OCI-LY1 (cell line): ENCODE results near the gene TCIRG1.
A peak's percentile ranks its signal among the peaks of the same experiment; 100 is the strongest.

Experiments used
- H2AFZ ChIP-seq: fragments of 200-600 bp; sonication (generic), shearing (Covaris generic); 2 replicates; pipeline ENCODE4 v1.6.0; 2014; ENCODE audit warnings: antibody characterized with exemption, mild to moderate bottlenecking, low read length
- H3F3A ChIP-seq: fragments of 200-600 bp; sonication (generic), shearing (Covaris generic); 2 replicates; pipeline ENCODE4 v1.6.0; 2014; ENCODE audit warnings: mild to moderate bottlenecking, antibody characterized with exemption, low read length, moderate library complexity; ENCODE audit not compliant: insufficient read depth
- H3K27ac ChIP-seq: fragments of 200-600 bp; sonication (generic); 2 replicates; pipeline ENCODE4 v1.5.1; 2014; ENCODE audit warnings: low read length, mixed run types, mild to moderate bottlenecking, low read depth; ENCODE audit not compliant: poor library complexity, severe bottlenecking
- H3K27me3 ChIP-seq: fragments of 200-600 bp; sonication (generic); 2 replicates; pipeline ENCODE4 v1.6.0; 2014; ENCODE audit warnings: antibody characterized with exemption, mild to moderate bottlenecking, low read length, moderate library complexity; ENCODE audit not compliant: insufficient read depth
- H3K36me3 ChIP-seq: fragments of 200-600 bp; sonication (generic); 2 replicates; pipeline ENCODE4 v1.6.1; 2014; ENCODE audit warnings: mild to moderate bottlenecking, antibody characterized with exemption, low read length, moderate library complexity, mixed read lengths; ENCODE audit not compliant: insufficient read depth
- H3K4me1 ChIP-seq: fragments of 200-600 bp; sonication (generic); 2 replicates; pipeline ENCODE4 v1.5.1; 2014; ENCODE audit warnings: mild to moderate bottlenecking, low read length, moderate library complexity; ENCODE audit not compliant: insufficient read depth, severe bottlenecking
- H3K4me2 ChIP-seq: fragments of 200-600 bp; sonication (generic), shearing (Covaris generic); 2 replicates; pipeline ENCODE4 v1.6.1; 2014; ENCODE audit warnings: low read length
- H3K4me3 ChIP-seq: fragments of 200-600 bp; sonication (generic); 2 replicates; pipeline ENCODE4 v1.5.1; 2014; ENCODE audit warnings: low read length, low read depth, mild to moderate bottlenecking, mixed read lengths; ENCODE audit not compliant: poor library complexity, severe bottlenecking
- H3K79me2 ChIP-seq: fragments of 200-600 bp; shearing (Covaris generic); 2 replicates; pipeline ENCODE4 v1.6.1; 2016; ENCODE audit warnings: mixed run types, low read length, mixed read lengths; ENCODE audit not compliant: insufficient read depth
- H3K9ac ChIP-seq: fragments of 200-600 bp; sonication (generic), shearing (Covaris generic); 2 replicates; pipeline ENCODE4 v1.6.1; 2014; ENCODE audit warnings: mild to moderate bottlenecking, low read length, mixed read lengths
- H3K9me2 ChIP-seq: fragments of 200-600 bp; sonication (generic), shearing (Covaris generic); 2 replicates; pipeline ENCODE4 v1.6.1; 2014; ENCODE audit warnings: low read depth, mild to moderate bottlenecking, low read length, mixed read lengths
- H3K9me3 ChIP-seq: fragments of 200-600 bp; shearing (Covaris generic); 2 replicates; pipeline ENCODE4 v1.6.1; 2014; ENCODE audit warnings: low read length, mixed read lengths
- H4K20me1 ChIP-seq: fragments of 200-600 bp; sonication (generic), shearing (Covaris generic); 2 replicates; pipeline ENCODE4 v1.6.0; 2016; ENCODE audit warnings: mild to moderate bottlenecking, low read length; ENCODE audit not compliant: insufficient read depth
- EZH2 ChIP-seq: fragments of 200-600 bp; sonication (generic), shearing (Covaris generic); IDR thresholded peaks from 2 replicates; pipeline ENCODE4 v1.8.0; 2017; ENCODE audit warnings: borderline replicate concordance, mixed run types, mild to moderate bottlenecking, antibody characterized with exemption, low read length, moderate library complexity, mixed read lengths
- TF ChIP-seq, protein P1 (sequence below): fragments of 200-600 bp; sonication (generic), shearing (Covaris generic); IDR thresholded peaks from 2 replicates; pipeline ENCODE4 v1.5.1; 2017; ENCODE audit warnings: mild to moderate bottlenecking, antibody characterized with exemption, low read length, moderate library complexity, mixed read lengths

TCIRG1 gene

DNA sequence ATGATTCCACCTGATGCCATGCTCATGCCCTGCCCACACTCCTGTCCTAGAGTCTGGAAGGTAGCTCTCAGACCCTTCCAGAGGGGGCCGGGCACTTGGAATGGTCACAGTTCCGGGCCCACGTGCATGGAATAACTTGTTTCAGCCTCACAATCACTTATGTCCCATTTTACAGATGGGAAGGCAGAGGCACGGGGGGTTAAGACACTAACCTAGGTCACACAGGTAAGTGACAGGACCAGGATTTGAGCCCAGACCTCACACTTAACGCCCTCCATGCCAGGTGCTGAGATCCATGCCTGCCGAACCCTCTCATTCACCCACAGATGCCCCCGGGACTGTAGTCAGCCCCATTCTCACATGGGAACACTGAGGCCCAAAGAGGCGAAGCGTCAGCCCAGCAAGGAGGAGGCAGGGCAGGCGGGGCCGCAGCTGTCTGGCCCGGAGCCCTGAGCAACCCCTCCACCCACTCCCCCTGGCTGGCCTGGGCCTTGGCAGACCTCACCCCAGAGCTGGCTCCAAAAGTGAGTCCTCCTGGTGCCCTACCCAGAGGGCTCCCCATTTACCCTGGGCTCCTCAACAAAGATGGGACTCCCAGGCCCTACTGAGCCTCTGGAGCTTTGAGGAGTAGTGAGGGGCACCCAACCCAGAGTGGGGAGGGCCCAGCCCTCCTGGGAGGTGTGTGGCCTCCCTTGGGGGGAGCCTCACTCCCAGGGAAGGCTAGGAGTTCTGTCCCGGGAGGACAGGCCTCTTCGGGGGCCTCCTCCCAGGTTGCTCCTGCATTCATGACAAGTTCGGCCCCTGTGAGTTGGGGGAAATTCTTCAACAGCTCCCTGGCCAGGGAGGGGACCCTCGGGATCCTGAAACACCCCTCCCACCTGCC, 31.1 kb upstream of the TCIRG1 start:
- Histone ChIP-seq H3K27ac (no peak overlapping the region), H3K9ac (no peak overlapping the region), H2AFZ (no peak overlapping the region), H3K79me2 (no peaks in the 10 kb centered on the region), H3K4me3 (no peak overlapping the region), H3K4me1 (peaks cover 35% of the 10 kb centered on the region), H3F3A (no peaks in the 10 kb centered on the region), H3K9me2 (no peaks in the 10 kb centered on the region), H3K27me3 (no peaks in the 10 kb centered on the region), H3K36me3 (no peaks in the 10 kb centered on the region), H4K20me1 (no peaks in the 10 kb centered on the region), H3K4me2 (no peak overlapping the region), H3K9me3 (no peaks in the 10 kb centered on the region)
- no peak for TF ChIP-seq EZH2
- TF ChIP-seq, protein P1, sequence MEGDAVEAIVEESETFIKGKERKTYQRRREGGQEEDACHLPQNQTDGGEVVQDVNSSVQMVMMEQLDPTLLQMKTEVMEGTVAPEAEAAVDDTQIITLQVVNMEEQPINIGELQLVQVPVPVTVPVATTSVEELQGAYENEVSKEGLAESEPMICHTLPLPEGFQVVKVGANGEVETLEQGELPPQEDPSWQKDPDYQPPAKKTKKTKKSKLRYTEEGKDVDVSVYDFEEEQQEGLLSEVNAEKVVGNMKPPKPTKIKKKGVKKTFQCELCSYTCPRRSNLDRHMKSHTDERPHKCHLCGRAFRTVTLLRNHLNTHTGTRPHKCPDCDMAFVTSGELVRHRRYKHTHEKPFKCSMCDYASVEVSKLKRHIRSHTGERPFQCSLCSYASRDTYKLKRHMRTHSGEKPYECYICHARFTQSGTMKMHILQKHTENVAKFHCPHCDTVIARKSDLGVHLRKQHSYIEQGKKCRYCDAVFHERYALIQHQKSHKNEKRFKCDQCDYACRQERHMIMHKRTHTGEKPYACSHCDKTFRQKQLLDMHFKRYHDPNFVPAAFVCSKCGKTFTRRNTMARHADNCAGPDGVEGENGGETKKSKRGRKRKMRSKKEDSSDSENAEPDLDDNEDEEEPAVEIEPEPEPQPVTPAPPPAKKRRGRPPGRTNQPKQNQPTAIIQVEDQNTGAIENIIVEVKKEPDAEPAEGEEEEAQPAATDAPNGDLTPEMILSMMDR: no peak

DNA sequence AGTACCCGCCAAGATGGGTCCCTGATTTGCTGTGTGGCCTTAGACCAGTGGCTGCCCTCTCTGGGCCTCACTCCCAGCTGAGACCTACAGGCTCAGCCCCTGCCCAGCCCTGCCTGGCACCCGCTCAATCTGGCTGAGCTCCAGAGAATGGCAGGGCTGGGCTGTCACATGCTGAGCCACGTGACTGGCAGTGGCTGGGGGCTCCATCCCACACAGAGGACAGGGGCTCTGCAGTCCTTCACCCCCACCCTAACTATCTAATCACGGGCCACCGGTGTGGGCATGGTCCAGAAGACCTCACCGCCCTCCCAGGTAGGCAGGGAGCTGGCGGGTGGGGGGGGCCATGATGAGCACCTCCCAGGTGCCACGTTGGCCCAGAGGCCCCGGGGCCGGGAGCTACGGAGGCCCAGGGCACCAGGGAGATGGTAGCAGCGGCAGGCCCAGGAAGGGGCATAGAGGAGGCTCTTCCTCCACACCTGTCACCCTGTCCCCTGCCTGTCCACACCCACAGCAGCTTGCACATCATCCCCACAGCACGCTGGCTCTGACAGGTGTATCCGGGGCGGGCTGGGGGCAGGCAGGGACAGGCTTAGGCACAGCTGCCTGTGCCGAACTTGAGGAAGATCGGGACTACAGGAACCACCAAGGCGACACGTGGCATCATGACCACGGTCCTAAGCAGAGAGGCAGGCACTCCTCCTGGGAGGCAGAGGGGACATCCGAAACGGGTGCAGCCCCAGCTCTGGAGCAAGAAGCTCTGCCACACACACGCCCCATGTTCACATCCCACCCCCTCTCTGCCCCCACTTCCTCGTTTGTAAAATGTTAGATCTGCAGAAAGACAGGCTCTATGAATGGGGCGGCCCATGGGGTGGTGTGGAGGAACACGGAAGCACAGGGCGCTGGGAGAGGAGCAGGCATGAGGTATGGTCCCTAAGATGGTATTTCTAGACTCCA, 30.2 kb upstream of the TCIRG1 start:
- Histone ChIP-seq H2AFZ (no peak overlapping the region), H3K4me3 (peak overlapping the region; percentile 4), H3K4me2 (peak overlapping the region; percentile 7; the same call in 1 of the 2 replicates), H3K9ac (no peak overlapping the region; the same call in 1 of the 2 replicates), H3K27ac (no peak overlapping the region), H3K27me3 (no peaks in the 10 kb centered on the region), H4K20me1 (no peaks in the 10 kb centered on the region), H3K4me1 (peaks cover 29% of the 10 kb centered on the region), H3F3A (no peaks in the 10 kb centered on the region), H3K36me3 (no peaks in the 10 kb centered on the region), H3K9me3 (no peaks in the 10 kb centered on the region), H3K9me2 (no peaks in the 10 kb centered on the region), H3K79me2 (no peaks in the 10 kb centered on the region)
- no peak for TF ChIP-seq EZH2
- TF ChIP-seq, protein P1: no peak

DNA sequence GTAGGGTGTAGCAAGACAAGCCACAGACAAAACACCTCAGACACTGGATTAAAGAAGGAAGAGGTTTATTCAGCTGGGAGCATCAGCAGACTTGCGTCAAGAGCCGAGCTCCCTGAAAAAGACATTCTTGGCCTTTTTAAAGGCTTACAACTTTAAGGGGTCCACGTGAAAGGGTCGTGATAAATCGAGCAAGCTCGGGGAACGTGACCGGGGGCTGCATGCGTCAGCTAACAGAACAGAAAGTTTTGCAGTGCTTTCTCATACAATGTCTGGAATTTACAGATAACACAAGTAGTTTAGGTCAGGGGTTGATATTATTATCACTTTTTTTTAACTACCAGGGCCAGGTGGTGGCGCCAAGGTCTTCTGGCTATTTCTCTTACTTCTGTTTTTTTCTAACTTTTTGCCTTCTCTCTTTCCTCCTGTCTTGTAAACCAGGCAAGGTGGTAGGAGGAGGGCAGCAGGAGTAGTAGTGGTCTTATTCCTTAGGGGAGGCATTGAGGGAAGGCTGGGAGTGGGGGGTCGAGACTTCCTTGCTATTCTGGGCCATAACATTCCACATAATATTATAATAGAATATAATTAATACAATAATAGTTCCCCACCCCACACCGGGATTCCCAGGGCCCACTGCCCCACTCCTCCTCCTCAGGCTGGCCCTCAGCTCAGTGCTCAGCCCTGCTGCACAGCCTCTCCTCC, 29.3 kb upstream of the TCIRG1 start:
- Histone ChIP-seq H3K4me1 (peaks cover 24% of the 10 kb centered on the region), H4K20me1 (no peaks in the 10 kb centered on the region), H3K9me2 (no peaks in the 10 kb centered on the region), H3K9ac (no peak overlapping the region), H3K27ac (no peak overlapping the region), H3K4me2 (no peak overlapping the region), H3K4me3 (no peak overlapping the region), H3F3A (no peaks in the 10 kb centered on the region), H3K36me3 (no peaks in the 10 kb centered on the region), H3K9me3 (no peaks in the 10 kb centered on the region), H2AFZ (no peak overlapping the region), H3K79me2 (no peaks in the 10 kb centered on the region), H3K27me3 (no peaks in the 10 kb centered on the region)
- TF ChIP-seq, protein P1: peak; percentile 47
- TF ChIP-seq EZH2: no peak
